ENCODE measurements around the gene NPAS3.

DNA sequence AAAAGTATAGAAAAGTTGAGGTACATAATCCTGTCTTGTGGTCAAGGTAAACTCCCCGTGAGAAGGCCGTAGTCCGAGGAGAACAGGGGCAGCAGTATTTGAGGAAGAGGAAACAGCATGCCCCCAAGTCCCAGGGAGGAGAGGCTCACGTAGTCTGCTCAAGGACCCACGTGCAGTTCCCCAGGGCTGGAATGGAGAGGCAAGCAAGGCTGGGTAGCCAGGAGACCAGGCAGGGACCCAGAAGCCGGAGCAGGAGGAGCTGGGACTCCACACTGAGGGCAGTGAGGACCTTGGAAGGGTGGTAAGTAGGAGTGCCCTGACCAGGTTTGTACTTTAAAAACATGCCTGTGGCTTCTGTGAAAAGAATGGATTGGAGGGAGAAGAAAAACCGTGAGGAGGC, 912.1 kb downstream of the NPAS3 start:
- TF ChIP-seq POLR2A (IDR thresholded peaks at IDR 0.05; ENCODE audit: low read depth, low read length) (no peak), TAF1 (IDR thresholded peaks at IDR 0.05; ENCODE audit: low read depth, low read length) (no peak), POLR2AphosphoS5 (IDR thresholded peaks at IDR 0.05; ENCODE audit: low read depth, low read length) (no peak)
